Osteoblast (primary cell): Measurements from ENCODE around the gene ADD1. TPM values are rescaled to one million over a fixed set of nuclear protein-coding genes. Genes with fewer than 3 reads are reported as not detected.

ENCODE experiments used
- DNase-seq: peaks from one replicate; pipeline ENCODE4 v3.0.0; 2011; ENCODE audit warnings: low spot score, mixed read lengths; ENCODE audit not compliant: insufficient read length; ENCODE audit errors: missing footprints
- H2AFZ ChIP-seq: 2 replicates; pipeline ENCODE4 v1.6.0; 2011; ENCODE audit warnings: mild to moderate bottlenecking, low read length
- H3K27ac ChIP-seq: 2 replicates; pipeline ENCODE4 v1.5.1; 2011; ENCODE audit warnings: mild to moderate bottlenecking, low read depth, low read length, moderate library complexity
- H3K27me3 ChIP-seq: 2 replicates; pipeline ENCODE4 v1.6.0; 2012; ENCODE audit warnings: mild to moderate bottlenecking, control low read depth, inconsistent platforms, low read length, moderate library complexity; ENCODE audit not compliant: insufficient read depth
- H3K36me3 ChIP-seq: 2 replicates; pipeline ENCODE4 v1.5.1; 2011; ENCODE audit warnings: mild to moderate bottlenecking, low read length, control low read depth, moderate library complexity; ENCODE audit not compliant: insufficient read depth
- H3K4me1 ChIP-seq: 2 replicates; pipeline ENCODE4 v1.5.1; 2011; ENCODE audit warnings: mild to moderate bottlenecking, low read length, control low read depth, moderate library complexity; ENCODE audit not compliant: insufficient read depth
- H3K4me2 ChIP-seq: 2 replicates; pipeline ENCODE4 v1.6.0; 2011; ENCODE audit warnings: mild to moderate bottlenecking, low read length; ENCODE audit not compliant: insufficient read depth
- H3K4me3 ChIP-seq: fragments of 200-600 bp; sonication (generic); 3 replicates; pipeline ENCODE4 v1.5.1; 2012; ENCODE audit warnings: mild to moderate bottlenecking, low read length, inconsistent platforms; ENCODE audit not compliant: insufficient read depth
- H3K79me2 ChIP-seq: 2 replicates; pipeline ENCODE4 v1.6.0; 2012; ENCODE audit warnings: mild to moderate bottlenecking, low read length, control low read depth, inconsistent platforms; ENCODE audit not compliant: insufficient read depth
- H3K9me3 ChIP-seq: 2 replicates; pipeline ENCODE4 v1.5.1; 2011; ENCODE audit warnings: low read depth, low read length, control low read depth
- H4K20me1 ChIP-seq: 2 replicates; pipeline ENCODE4 v1.6.0; 2012; ENCODE audit warnings: mild to moderate bottlenecking, low read length, control low read depth; ENCODE audit not compliant: insufficient read depth
- total RNA-seq: library from RNA; depleted of rRNA; stranded (reverse); fragments of >200 nt; gene quantifications from 2 replicates; pipeline ENCODE4 v1.2.3, GENCODE V29; 2012
- TF ChIP-seq, protein P1 (sequence below): IDR thresholded peaks from 2 replicates; pipeline ENCODE4 v1.5.1; 2011; ENCODE audit warnings: mild to moderate bottlenecking, low read depth, low read length, moderate library complexity; ENCODE audit errors: extremely low read depth

Gene ADD1
- total RNA-seq, 1 donor = 200 TPM

DNA sequence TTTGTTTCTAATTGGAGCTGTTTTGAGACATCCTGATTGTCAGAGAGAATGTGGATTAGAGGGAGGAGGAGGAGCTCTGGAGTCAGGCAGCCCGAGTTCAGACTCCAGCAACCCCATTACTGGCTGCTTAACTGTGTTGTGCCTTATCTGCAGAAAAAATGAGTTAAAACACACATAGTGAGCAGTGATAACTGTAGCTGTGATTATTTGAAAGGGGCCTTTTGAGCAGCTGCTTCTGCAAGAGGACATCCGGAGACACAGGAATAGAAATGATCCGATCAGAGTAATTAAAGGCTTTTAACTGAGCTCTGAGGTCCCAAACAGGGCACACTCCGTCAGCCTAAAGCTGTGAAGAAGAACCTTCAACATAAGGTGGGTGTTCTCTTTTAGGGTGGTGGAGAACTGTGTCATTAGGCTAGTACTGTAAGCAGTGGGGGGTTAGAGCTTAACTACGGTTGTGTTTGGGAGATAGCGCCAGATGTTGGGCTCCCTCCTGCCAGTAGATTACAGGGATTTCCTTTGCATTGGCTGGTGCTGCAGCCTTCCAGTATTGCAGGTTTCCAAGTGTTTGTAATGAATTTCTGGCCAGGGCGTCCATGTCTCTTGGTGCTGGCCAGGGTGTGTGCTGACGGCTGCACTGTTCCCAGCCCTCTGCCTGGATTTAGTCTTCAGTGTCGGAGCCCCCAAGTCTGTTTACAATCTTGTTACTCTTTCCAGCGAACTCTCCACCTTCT lies 24.3 kb downstream of the ADD1 start:
- peak overlapping the region; percentile 55 for H3K4me3 ChIP-seq
- peak overlapping the region; percentile 47 for H3K27ac ChIP-seq
- H3K4me1 ChIP-seq = peaks cover 30% of the 10 kb centered on the region
- H3K36me3 ChIP-seq = no peaks in the 10 kb centered on the region
- peak overlapping the region; percentile 85 for H3K4me2 ChIP-seq
- peaks cover 97% of the 10 kb centered on the region for H3K79me2 ChIP-seq
- H3K27me3 ChIP-seq = no peaks in the 10 kb centered on the region
- TF ChIP-seq, protein P1, sequence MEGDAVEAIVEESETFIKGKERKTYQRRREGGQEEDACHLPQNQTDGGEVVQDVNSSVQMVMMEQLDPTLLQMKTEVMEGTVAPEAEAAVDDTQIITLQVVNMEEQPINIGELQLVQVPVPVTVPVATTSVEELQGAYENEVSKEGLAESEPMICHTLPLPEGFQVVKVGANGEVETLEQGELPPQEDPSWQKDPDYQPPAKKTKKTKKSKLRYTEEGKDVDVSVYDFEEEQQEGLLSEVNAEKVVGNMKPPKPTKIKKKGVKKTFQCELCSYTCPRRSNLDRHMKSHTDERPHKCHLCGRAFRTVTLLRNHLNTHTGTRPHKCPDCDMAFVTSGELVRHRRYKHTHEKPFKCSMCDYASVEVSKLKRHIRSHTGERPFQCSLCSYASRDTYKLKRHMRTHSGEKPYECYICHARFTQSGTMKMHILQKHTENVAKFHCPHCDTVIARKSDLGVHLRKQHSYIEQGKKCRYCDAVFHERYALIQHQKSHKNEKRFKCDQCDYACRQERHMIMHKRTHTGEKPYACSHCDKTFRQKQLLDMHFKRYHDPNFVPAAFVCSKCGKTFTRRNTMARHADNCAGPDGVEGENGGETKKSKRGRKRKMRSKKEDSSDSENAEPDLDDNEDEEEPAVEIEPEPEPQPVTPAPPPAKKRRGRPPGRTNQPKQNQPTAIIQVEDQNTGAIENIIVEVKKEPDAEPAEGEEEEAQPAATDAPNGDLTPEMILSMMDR = no peak
- DNase-seq = peak; percentile 80
- peaks cover 78% of the 10 kb centered on the region for H4K20me1 ChIP-seq
- no peak overlapping the region for H2AFZ ChIP-seq
- H3K9me3 ChIP-seq = no peaks in the 10 kb centered on the region

DNA sequence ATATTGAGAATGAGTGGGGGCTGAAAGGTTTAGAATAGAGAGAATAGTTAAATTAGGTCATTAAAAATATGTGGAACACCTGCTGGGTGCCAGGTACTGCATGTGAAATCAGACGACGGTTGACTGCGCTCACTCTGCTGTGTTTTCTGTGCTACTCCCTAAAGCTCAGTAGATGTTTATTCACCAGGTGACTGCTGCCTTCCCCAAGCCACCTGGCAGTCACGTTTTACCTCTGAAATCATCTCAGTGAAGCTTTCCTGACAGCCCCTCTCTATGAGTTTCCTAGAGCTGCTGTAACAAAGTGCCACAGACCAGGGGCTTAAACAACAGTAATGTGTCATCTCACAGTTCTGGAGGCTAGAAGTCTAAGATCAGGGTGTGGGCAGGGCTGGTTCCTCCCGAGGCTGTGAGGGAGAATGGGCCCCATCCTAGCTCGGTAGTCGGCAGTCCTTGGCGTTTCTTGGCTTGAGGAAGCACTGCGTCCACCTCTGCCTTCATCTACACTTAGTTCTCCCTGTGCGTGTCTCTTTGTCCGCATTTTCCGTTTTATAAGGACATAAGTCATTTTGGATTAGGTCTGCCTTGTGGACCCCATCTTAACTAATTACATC lies 25.3 kb downstream of the ADD1 start:
- Histone ChIP-seq H4K20me1 (peaks cover 76% of the 10 kb centered on the region), H3K4me1 (peaks cover 28% of the 10 kb centered on the region), H3K36me3 (no peaks in the 10 kb centered on the region), H3K27ac (peak overlapping the region; percentile 47), H3K79me2 (peaks cover 97% of the 10 kb centered on the region), H3K9me3 (no peaks in the 10 kb centered on the region), H3K4me3 (peak overlapping the region; percentile 55), H2AFZ (no peak overlapping the region), H3K27me3 (no peaks in the 10 kb centered on the region), H3K4me2 (peak overlapping the region; percentile 85)
- no peak for DNase-seq
- TF ChIP-seq, protein P1 = no peak

DNA sequence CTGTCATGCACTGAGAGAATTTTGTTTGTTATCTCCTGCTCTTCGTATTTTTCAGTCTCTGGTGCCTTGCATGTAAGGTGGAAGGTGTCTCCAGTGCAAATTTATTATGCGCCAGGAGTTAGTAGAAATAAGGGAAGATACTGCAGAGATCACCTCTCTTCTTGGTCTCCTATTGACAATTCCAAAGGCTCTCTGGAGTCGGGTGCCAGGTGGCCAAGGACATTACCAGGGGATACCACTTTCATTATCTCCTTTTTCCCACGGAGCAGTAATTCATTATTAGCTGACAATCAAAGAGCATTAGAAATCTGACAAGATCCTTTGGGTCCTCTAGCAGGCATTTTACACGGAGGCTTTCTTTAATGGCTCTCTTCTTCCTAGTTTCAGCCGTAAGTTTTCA lies 26.0 kb downstream of the ADD1 start:
- no peaks in the 10 kb centered on the region for H3K36me3 ChIP-seq
- no peaks in the 10 kb centered on the region for H3K27me3 ChIP-seq
- no peak overlapping the region for H2AFZ ChIP-seq
- H3K4me3 ChIP-seq = no peak overlapping the region
- no peak overlapping the region for H3K27ac ChIP-seq
- TF ChIP-seq, protein P1 = no peak
- H3K9me3 ChIP-seq = no peaks in the 10 kb centered on the region
- H3K79me2 ChIP-seq = peaks cover 97% of the 10 kb centered on the region
- no peak overlapping the region for H3K4me2 ChIP-seq
- no peak for DNase-seq
- peaks cover 28% of the 10 kb centered on the region for H3K4me1 ChIP-seq
- H4K20me1 ChIP-seq = peaks cover 81% of the 10 kb centered on the region

DNA sequence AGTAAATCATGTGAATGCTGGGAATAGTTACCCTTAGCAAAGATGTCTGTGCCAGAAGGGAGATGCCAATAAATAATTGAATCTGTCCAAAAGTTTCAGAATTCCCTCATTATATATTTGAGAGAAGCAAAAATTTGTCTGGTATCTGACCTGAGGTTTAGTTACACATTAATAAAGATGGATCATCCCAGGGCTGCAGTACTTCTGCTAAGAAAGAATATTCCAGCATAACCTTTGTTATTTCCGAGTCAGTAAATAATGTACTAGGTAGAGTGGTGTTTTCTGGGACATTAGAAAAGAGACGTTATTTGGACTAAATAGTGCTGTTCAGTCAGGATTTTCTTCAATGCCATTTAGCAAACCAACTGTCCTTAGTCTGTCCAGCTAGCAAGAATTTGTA lies 26.4 kb downstream of the ADD1 start:
- no peak overlapping the region for H2AFZ ChIP-seq
- no peak overlapping the region for H3K4me3 ChIP-seq
- no peaks in the 10 kb centered on the region for H3K27me3 ChIP-seq
- TF ChIP-seq, protein P1 = no peak
- no peaks in the 10 kb centered on the region for H3K36me3 ChIP-seq
- no peak overlapping the region for H3K4me2 ChIP-seq
- H4K20me1 ChIP-seq = peaks cover 80% of the 10 kb centered on the region
- H3K27ac ChIP-seq = no peak overlapping the region
- DNase-seq = no peak
- H3K4me1 ChIP-seq = peaks cover 28% of the 10 kb centered on the region
- no peaks in the 10 kb centered on the region for H3K9me3 ChIP-seq
- H3K79me2 ChIP-seq = peaks cover 97% of the 10 kb centered on the region
